GM12878 (cell line): ENCODE results near the gene PIERCE2.

Experiments
- BRCA1 ChIP-seq: IDR thresholded peaks from 2 replicates; pipeline ENCODE4 v1.6.1; 2011; ENCODE audit warnings: low read depth, low read length, improper control_type of control experiment
- CHD2 ChIP-seq: IDR thresholded peaks from 2 replicates; pipeline ENCODE4 v1.6.1; 2011; ENCODE audit warnings: low read depth, low read length, improper control_type of control experiment, borderline replicate concordance
- CHD4 ChIP-seq: fragments of 200-600 bp; sonication (generic); IDR thresholded peaks from 2 replicates; pipeline ENCODE4 v1.6.1; 2016; ENCODE audit warnings: mild to moderate bottlenecking
- POLR2AphosphoS5 ChIP-seq: IDR thresholded peaks from 2 replicates; pipeline ENCODE4 v1.6.1; 2011; ENCODE audit warnings: mild to moderate bottlenecking, low read length, inconsistent platforms
- SUPT20H ChIP-seq: IDR thresholded peaks from 2 replicates; pipeline ENCODE4 v1.6.1; 2011; ENCODE audit warnings: low read depth, mild to moderate bottlenecking, low read length, moderate library complexity, borderline replicate concordance; ENCODE audit not compliant: control insufficient read depth
- YBX1 ChIP-seq: fragments of 450-650 bp; IDR thresholded peaks from 2 replicates; pipeline ENCODE4 v1.6.1; 2016; ENCODE audit warnings: antibody characterized with exemption
- ZNF274 ChIP-seq: IDR thresholded peaks from one replicate; pipeline ENCODE4 v1.8.0; 2011; ENCODE audit not compliant: insufficient read length, insufficient read depth
- ZNF592 ChIP-seq: fragments of 450-650 bp; IDR thresholded peaks from 2 replicates; pipeline ENCODE4 v1.6.1; 2017; ENCODE audit warnings: mild to moderate bottlenecking, moderate library complexity
- TF ChIP-seq, protein P1 (sequence below), 3 experiments: IDR thresholded peaks in 2 of 3; conservative IDR thresholded peaks in 1 of 3; 2 replicates each; pipeline ENCODE4 v1.5.1; 2011; ENCODE audit warnings: low read depth in 3 of 3, low read length in 3 of 3, mild to moderate bottlenecking in 3 of 3, control low read depth in 2 of 3, moderate library complexity in 2 of 3, inconsistent platforms in 1 of 3, mixed read lengths in 1 of 3; ENCODE audit not compliant: control insufficient read depth in 2 of 3, insufficient read depth in 1 of 3; ENCODE audit errors: extremely low read depth in 1 of 3
- TF ChIP-seq, protein P2 (sequence below): fragments of 450-650 bp; IDR thresholded peaks from 2 replicates; pipeline ENCODE4 v1.6.1; 2016; ENCODE audit warnings: mild to moderate bottlenecking

DNA sequence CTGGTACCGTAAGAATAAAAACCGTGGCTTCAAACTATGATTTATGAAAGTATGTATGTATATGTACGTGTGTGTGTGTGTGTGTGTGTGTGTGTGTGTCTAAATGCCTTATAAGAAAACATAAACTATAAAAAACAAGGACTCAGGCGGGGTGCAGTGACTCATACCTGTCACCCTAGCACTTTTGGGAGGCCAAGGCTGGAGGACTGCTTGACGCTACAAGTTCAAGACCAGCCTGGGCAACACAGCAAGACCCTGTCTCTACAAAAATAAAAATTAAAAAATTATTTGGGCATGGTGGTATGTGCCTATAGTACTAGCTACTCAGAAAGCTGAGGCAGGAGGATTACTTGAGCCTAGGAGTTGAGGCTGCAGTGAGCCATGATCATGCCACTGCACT, 29.2 kb upstream of the PIERCE2 start:
- TF ChIP-seq ZNF274 (no peak), CHD2 (no peak), SUPT20H (no peak), POLR2AphosphoS5 (no peak), YBX1 (no peak), BRCA1 (no peak), ZNF592 (no peak), CHD4 (no peak)
- TF ChIP-seq, protein P1, sequence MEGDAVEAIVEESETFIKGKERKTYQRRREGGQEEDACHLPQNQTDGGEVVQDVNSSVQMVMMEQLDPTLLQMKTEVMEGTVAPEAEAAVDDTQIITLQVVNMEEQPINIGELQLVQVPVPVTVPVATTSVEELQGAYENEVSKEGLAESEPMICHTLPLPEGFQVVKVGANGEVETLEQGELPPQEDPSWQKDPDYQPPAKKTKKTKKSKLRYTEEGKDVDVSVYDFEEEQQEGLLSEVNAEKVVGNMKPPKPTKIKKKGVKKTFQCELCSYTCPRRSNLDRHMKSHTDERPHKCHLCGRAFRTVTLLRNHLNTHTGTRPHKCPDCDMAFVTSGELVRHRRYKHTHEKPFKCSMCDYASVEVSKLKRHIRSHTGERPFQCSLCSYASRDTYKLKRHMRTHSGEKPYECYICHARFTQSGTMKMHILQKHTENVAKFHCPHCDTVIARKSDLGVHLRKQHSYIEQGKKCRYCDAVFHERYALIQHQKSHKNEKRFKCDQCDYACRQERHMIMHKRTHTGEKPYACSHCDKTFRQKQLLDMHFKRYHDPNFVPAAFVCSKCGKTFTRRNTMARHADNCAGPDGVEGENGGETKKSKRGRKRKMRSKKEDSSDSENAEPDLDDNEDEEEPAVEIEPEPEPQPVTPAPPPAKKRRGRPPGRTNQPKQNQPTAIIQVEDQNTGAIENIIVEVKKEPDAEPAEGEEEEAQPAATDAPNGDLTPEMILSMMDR (IDR thresholded peaks at IDR 0.05 in 2 of 3, conservative IDR thresholded peaks at IDR 0.05 in 1 of 3; ENCODE audit: control insufficient read depth in 2 of 3, extremely low read depth in 1 of 3, insufficient read depth in 1 of 3, low read depth in 3 of 3, low read length in 3 of 3): no peak
- TF ChIP-seq, protein P2, sequence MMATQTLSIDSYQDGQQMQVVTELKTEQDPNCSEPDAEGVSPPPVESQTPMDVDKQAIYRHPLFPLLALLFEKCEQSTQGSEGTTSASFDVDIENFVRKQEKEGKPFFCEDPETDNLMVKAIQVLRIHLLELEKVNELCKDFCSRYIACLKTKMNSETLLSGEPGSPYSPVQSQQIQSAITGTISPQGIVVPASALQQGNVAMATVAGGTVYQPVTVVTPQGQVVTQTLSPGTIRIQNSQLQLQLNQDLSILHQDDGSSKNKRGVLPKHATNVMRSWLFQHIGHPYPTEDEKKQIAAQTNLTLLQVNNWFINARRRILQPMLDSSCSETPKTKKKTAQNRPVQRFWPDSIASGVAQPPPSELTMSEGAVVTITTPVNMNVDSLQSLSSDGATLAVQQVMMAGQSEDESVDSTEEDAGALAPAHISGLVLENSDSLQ: no peak
